NCI-H2107 (cell line): ENCODE results near the gene CHST8.
"Not testable (repeated sequence)": the region's sequence is repeated elsewhere in the genome, so short reads cannot be mapped to it uniquely, and the experiment has no call there.

Experiments used
- DNase-seq: peaks from one replicate; lab custom pipeline; 2025; lab: John Stamatoyannopoulos, UW

CHST8 gene

GRCh38 chr19:33690378-33691029, 68.8 kb downstream of the CHST8 start:
- DNase-seq = no peak

GRCh38 chr19:33691030-33691427, 69.3 kb downstream of the CHST8 start:
- DNase-seq = no peak

DNA sequence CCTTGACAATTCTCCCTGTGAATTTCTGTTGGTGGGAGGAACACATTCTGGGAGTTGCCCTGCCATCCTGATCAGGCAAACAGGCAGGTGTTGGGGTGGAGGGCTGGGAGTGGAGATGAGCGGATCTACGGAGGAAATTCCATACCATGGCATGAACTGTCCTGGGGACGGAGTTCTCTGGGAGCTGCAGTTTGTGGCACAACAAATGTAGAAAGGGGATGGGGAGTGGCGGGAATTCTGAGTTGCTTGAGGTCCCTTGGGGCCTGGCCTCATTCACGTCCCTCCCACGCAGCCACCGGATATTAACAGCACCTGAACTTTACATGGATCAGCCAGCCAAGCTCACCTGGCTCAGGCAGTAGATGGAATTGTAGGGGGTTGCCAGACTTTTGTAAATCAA, 70.0 kb downstream of the CHST8 start:
- DNase-seq = no peak

DNA sequence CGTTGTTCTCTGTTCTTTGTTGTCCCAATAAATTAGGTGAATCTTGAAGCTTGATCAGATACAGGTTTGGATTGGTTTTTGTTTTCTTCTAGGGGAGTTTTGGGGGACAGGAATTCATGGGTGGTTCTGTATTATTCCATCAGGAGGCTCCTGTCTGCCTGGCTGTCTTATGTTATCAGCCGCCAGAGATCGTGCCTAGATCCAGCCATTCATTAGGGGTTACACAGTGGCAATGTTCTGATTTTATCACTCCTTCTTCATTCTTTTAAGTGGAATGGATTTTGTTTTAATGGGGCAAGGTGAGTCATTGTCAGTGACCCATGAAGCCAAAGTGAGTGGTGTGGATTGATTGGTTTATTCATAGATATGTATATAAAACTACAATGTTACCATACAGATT, 71.9 kb downstream of the CHST8 start:
- no peak for DNase-seq

GRCh38 chr19:33695547-33695946, 73.8 kb downstream of the CHST8 start:
- DNase-seq = not testable (repeated sequence)

GRCh38 chr19:33697766-33698165, 76.0 kb downstream of the CHST8 start:
- DNase-seq = no peak

DNA sequence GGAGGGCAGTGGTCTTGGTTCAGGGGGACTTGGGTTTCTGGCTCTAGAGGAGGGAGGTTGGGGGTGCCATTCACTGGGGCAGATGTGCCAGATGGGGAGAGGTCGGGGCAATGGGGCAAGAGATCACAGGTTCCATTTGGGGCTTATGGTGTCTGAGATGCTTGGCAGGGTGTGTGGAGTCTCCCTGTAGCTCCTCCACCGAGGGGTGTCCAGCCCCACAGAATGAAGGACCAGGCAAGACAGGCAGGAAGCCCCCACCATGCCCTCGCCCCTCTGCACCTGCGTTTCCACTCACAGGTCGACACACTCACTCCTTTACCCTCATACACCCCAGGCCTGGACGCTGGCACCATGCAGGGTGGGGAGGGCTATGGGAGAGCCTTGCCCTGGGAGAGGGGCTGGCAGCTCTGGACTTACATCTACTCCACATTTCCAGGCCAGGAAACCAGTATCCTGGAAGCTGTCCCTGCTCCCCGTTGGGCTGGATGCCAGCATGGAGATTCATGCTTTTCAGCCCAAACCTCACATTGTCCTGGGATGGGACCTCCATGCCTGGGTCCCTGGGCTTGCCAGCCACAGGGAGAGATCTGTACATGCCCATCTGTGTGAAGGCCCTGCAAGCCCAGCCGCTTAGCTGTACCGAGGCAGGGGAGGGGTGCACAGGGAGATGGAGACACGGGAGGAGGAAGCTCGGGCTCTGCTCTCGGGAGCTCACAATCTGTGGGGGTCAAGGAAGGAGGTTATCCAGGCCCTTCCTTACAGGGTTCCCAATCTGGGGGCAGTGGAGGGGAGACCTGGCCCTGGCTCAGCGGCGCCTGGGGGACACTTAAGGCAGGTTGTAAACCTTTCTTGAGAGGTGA, 77.1 kb downstream of the CHST8 start:
- DNase-seq = no peak

- no peak for DNase-seq
These were observed 78.1 kb downstream of the CHST8 start for GRCh38 chr19:33699754-33700407.

DNA sequence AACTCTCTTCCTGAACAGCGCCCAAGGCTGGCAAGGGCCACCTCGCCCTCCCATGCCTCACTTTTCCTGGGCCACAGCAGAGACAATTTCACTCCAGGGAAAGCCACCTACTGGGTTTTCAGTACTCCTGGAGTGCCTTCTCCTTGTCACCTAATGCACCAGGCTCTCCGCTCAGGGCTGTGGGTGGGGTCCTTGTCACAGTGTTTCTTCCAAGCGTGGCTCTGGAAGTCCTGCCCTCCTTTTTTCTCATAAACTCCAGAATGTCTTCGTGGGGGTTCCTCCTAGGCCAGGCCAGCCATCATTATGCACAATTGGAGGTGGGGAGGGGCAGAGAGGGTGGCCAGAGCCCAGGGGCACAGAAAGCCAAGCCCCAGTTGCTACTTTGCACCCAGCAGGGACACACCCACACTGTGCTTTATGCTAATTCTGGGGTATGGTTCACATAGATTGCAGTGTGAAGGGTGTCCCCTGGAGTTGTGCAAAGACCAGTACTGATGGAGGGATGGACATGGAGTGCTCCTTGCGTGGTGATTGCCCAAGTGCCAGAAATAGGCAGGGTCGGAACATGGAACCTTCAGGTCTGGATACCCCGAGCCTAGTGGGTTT, 78.8 kb downstream of the CHST8 start:
- no peak for DNase-seq

DNA sequence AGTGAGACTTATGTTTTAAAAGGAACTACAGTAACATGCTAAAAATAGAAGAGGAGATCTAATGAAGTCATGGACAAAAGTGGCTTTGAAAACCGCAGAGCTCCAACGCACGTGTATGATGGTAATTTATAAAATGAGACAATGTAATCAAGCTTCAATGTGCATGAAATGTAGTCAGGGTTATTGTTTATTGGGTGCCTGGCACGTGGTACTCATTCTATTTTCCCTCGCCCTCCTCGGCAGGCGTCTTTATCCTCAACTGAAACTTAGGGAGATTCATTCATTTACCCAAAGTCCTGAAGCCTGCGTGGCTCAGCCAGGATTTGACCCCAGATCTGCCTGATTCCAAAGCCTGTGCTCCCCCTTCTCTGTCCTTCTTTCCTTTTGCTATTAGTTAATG, 79.8 kb downstream of the CHST8 start:
- no peak for DNase-seq

DNA sequence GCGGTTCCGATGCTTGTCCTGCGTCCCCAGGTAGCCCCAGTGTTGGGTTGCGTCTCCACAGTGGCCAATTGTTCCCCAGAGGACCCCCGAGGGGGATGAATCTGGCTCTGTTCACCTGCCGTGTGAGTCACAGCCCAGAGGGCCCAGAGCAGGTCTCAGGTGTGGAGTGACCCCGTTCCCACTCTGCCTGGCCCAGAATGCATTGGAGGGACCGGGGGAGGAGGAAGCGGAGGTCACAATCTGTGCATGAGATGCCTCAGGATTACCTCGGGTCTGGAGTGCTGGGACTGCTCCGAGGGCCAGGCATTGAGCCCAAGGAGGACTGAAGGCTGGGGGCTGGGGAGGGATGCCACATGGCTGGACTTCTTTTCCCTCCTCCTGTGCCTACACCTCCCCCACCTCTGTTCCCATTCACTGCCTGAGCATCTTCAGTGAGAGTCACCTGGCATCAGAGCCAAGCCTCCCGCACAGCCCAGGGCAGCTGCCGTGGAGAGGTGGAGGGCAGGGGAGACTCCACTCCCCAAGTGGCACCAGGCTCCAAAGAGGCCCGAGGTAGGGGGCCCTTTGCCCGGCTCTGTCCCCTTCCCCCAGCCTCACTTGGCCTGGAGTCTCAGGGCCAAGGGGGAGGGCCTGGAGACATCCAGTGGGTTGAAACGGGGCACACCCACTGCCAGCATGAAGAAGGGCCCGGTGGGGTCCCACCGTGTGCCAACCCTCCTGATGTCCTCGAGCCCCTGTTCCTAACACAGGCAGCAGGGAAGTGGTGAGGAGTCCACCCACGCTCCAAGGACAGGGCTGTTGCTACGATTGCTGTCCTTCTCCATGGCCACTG, 81.1 kb downstream of the CHST8 start:
- DNase-seq = no peak

DNA sequence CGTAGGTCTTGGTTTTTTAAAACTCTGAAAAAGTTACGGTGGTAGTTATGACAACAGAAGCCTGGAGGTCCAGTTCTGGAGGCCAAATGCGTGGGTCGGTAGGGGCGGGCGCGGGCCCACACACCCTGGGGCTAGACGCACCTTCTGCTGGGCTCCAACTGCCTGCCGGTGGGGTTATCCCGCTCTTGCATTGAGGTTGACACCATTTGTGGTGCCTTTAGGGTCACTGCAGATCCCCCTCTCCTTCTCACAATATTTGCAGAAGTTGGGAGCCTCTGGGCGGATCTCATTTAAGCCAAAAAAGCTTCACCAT, 81.6 kb downstream of the CHST8 start:
- DNase-seq = no peak

DNA sequence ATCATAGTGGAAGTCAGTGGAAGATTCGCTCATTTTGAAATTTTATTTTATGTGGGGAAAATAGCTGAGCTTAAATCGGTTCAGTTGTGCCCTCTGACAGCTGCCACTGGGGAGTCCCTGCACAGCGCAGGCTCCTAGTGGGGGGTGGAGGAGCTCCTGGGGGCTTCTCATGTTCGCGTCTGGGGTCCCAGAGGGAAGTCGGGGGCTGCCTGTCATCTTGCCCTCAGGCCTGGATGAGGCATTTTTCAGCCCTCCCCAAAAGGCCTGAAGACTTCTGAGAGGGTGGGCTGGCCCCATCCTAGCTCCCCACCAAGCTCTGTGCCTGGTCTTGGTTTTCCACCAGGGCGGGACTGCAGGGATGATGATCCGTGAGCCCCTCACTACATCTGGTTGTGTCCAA, 82.1 kb downstream of the CHST8 start:
- no peak for DNase-seq

GRCh38 chr19:33704271-33704670, 82.5 kb downstream of the CHST8 start:
- no peak for DNase-seq

DNA sequence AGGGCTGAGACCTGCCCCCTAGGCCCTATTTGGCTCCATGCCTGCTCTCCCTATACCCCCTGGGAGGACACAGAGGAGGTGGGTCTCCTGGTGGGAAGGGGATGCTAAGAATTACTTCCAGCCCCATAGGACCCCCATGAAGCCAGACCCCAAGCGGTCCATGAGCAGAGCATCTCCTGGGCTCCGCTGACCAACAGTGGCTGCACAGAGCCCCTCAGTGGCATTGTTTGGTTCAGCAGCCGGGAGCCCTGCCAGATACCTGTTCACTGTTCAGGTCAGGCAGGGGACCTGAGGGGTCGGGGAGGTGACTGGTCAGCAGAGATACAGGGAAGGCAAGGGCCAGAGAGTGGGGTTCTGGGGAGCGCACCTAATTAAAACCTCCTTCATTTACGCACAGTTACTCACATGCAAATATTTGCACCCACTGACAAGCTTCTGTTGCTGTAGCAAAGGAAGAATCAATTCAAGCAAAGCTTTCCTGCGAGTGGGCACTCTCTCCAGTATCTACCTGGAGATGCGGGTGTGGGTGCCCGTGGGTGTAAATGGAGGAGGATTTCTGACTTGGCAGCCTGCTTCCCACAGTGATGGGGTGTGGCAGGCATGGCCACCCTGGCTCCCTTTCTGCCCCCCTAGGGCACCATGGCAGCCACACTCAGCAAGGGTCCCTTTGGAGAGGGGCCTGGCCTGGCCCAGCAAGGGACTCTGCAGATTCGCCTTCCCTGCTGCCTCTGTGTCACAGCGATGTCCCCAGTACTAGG, 83.5 kb downstream of the CHST8 start:
- DNase-seq = no peak

DNA sequence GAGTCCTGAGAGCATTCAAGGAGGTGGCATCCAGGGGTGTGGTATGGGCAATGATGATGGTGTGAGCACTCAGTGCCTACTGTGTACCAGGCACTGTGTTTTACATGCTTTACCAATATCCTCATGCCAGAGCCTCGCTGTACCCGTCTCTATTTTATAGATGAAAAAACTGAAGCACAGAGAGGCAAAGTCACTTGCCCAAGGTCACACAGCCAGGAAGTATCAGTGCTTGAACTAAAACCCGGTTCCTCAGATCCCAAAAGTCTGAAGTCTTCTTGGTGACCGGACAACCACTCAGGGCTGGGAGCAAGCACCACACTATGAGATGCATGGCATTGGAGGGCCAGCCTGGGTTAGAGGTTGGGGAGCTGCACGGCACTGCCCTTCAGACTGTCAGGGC, 84.1 kb downstream of the CHST8 start:
- DNase-seq = no peak

DNA sequence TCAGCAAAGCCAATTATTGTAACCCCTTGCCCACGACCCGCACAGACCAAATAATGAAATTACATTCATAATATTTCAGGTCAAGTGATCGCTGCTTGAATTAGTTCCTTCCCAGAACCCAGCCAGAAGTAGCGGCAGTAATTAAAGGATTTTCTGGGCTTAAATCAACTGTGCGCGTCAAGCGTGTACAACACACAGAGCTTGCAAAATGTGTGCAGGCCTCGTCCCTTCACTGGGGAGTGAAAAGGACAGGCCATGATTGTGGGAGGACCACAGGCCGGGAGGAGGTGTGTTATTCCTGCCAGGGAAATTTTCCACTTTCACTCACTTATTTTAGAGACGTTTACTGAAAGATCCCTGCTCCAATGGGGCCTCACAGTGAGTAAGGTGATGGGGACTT, 84.9 kb downstream of the CHST8 start:
- no peak for DNase-seq

DNA sequence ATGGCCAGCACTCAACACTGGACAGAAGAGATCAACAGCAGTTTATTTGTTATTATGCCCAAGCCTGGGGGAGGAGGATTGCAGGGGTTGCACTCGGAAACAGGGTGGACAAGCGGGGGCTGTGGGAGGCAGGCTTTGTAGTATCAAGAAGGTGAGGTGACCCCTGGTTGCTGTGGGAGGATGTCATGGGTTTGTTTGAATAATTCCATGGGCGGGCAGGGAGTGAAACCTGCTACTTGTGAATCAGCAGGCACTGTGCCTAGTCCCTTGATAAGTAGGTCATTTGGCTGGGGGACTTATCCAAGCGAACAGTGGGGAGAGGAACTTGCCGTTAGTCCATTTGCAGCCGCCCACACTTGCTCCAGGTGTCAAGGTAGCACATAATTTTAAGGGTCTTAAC, 90.5 kb downstream of the CHST8 start:
- no peak for DNase-seq

- no peak for DNase-seq
These were observed 91.4 kb downstream of the CHST8 start for GRCh38 chr19:33713194-33713593.

DNA sequence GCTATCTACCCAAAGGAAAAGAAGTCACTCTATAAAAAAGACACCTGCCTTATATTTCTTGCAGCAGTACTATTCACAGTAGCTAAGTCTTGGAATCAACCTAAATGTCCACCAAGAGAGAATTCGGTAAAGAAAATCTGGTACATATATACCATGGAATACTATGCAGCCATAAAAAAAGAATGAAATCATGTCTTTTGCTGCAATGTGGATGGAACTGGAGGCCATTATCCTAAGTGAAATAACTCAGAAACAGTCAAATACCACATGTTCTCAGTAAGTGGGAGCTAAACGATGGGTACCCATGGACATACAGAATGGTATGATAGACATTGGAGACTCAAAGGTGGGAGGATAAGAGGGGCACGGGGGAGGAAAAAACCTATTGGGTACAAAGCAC, 92.4 kb downstream of the CHST8 start:
- no peak for DNase-seq

DNA sequence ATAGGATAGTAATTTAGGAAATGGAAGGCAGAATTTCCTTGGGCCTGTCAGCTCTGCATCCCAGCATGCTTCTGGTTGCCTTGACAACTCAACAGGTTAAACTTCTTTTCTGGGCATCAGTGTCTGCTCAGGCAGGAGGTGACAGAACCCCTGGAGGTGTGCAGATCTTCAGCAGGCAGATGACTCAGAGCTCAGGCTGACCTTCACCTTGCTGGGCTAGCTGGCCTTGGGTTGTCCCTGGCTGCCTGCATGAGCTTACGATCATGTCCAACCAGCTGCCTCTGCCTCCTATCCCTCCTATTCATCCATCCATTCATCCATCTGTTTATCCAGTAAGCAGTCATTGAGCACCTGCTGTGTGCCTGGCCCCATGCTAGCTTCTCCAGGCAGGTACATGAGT, 93.7 kb downstream of the CHST8 start:
- DNase-seq = no peak
